Right lobe of liver (tissue), 4 donors: ENCODE results near the gene GPC6.

ENCODE experiments used
- POLR2A ChIP-seq: fragments of 450-650 bp; IDR thresholded peaks from one replicate; pipeline ENCODE4 v1.6.1; 2017; ENCODE audit warnings: antibody characterized with exemption, mild to moderate bottlenecking
- TF ChIP-seq, protein P1 (sequence below), 4 donors: fragments of 200-600 bp in 3 of 4; fragments of 450-650 bp in 1 of 4; IDR thresholded peaks; one replicate each; pipeline versions ENCODE4 v1.5.1 to v1.8.0; 2016 to 2022; ENCODE audit warnings: antibody characterized with exemption in 4 of 4, mild to moderate bottlenecking in 2 of 4
- donor health status: DM: no; HTN: no; CAD: no.
- donor health status: DM: no; HTN: no; CAD: no.
- donor health status: DM: no; HTN: yes; CAD: no.

DNA sequence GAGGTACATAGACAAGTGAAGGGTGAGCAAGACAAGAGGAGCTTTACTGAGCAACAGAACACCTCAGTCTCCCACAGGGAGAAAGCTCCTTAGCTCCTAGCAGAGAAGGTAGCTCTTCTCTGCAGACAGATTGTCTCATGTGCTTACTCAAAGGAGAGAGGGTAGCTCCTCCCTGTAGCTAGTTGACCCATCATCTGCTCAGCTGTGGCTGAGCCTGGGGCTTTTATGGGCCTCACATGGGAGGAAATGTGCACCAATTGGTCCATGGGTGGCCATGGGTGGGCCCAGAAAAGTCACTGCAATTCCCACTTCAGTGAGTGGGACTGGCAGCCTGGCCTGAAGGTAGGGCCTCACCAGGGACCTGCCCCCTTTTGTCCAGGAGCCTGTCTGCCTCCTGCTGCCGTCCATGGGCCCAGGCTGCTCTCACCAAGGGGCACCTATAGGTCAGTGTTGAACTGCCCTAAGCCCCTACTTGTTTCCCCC, 246.2 kb downstream of the GPC6 start:
- TF ChIP-seq POLR2A, result no peak
- TF ChIP-seq, protein P1, sequence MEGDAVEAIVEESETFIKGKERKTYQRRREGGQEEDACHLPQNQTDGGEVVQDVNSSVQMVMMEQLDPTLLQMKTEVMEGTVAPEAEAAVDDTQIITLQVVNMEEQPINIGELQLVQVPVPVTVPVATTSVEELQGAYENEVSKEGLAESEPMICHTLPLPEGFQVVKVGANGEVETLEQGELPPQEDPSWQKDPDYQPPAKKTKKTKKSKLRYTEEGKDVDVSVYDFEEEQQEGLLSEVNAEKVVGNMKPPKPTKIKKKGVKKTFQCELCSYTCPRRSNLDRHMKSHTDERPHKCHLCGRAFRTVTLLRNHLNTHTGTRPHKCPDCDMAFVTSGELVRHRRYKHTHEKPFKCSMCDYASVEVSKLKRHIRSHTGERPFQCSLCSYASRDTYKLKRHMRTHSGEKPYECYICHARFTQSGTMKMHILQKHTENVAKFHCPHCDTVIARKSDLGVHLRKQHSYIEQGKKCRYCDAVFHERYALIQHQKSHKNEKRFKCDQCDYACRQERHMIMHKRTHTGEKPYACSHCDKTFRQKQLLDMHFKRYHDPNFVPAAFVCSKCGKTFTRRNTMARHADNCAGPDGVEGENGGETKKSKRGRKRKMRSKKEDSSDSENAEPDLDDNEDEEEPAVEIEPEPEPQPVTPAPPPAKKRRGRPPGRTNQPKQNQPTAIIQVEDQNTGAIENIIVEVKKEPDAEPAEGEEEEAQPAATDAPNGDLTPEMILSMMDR (IDR thresholded peaks at IDR 0.05), result no peak
